Measurements from ENCODE around the gene SRXN1.

Gene SRXN1

DNA sequence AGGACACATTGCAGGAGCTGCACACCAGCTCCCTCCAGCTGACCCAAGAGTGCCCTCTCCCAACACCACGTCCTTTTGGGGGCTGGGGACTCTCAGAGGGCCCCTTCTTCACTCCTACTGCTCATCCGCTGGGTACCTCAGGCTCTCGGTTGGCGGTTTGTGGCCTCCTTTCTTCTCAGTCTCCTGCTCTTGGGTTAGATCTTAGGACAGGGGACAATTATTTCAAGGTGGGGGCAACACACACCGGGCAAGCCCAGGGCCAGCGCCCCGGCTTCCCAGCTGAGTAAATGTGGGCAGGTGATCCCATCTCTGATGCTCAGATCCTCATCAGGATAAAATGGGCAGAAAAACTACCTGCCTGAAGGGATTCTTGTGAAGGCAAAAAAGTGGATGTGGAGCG lies 44.0 kb downstream of the SRXN1 start:
- Histone ChIP-seq H3K4me3 (ENCODE audit: low read depth, low read length, poor library complexity, severe bottlenecking) (no peak overlapping the region), H3K4me1 (ENCODE audit: insufficient read depth, low read length, severe bottlenecking) (no peaks in the 10 kb centered on the region), H3K27me3 (ENCODE audit: insufficient read depth, low read length) (no peaks in the 10 kb centered on the region), H3K27ac (ENCODE audit: low read depth, low read length, poor library complexity, severe bottlenecking) (no peak overlapping the region), H3K79me2 (ENCODE audit: insufficient read depth, low read length) (no peaks in the 10 kb centered on the region), H3K4me2 (ENCODE audit: low read length) (no peak overlapping the region), H3K9me2 (ENCODE audit: low read depth, low read length) (no peaks in the 10 kb centered on the region), H3K9me3 (ENCODE audit: low read length) (no peaks in the 10 kb centered on the region), H4K20me1 (ENCODE audit: insufficient read depth, low read length) (no peaks in the 10 kb centered on the region), H2AFZ (ENCODE audit: low read length) (no peak overlapping the region), H3F3A (ENCODE audit: insufficient read depth, low read length) (no peaks in the 10 kb centered on the region), H3K36me3 (ENCODE audit: insufficient read depth, low read length) (no peaks in the 10 kb centered on the region), H3K9ac (ENCODE audit: low read length) (no peak overlapping the region)
- TF ChIP-seq EZH2 (IDR thresholded peaks at IDR 0.05; ENCODE audit: borderline replicate concordance, low read length) = no peak
- TF ChIP-seq, protein P1, sequence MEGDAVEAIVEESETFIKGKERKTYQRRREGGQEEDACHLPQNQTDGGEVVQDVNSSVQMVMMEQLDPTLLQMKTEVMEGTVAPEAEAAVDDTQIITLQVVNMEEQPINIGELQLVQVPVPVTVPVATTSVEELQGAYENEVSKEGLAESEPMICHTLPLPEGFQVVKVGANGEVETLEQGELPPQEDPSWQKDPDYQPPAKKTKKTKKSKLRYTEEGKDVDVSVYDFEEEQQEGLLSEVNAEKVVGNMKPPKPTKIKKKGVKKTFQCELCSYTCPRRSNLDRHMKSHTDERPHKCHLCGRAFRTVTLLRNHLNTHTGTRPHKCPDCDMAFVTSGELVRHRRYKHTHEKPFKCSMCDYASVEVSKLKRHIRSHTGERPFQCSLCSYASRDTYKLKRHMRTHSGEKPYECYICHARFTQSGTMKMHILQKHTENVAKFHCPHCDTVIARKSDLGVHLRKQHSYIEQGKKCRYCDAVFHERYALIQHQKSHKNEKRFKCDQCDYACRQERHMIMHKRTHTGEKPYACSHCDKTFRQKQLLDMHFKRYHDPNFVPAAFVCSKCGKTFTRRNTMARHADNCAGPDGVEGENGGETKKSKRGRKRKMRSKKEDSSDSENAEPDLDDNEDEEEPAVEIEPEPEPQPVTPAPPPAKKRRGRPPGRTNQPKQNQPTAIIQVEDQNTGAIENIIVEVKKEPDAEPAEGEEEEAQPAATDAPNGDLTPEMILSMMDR (IDR thresholded peaks at IDR 0.05; ENCODE audit: low read length) = no peak

DNA sequence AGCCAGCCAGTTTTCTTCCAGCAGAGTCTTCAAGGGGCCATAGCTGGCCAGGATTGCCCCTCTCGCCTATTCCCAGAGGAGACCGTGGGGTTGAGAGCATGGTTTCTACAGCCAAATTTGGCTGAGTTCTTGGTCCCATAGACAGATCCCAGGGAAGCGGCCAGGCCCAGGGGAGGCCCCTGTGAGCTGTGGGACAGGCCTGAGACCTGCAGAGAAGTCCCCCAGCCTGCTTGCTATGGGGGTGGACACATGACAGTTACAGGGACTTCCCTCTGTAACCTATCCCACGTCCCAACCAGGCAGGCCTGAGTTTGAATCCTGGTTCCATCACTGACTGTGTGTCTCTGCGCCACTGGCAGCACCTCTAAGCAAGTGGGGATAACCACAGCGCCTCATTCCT lies 45.5 kb downstream of the SRXN1 start:
- H3K79me2 ChIP-seq (ENCODE audit: insufficient read depth, low read length) = no peaks in the 10 kb centered on the region
- H3K36me3 ChIP-seq (ENCODE audit: insufficient read depth, low read length) = no peaks in the 10 kb centered on the region
- H3F3A ChIP-seq (ENCODE audit: insufficient read depth, low read length) = no peaks in the 10 kb centered on the region
- H3K4me2 ChIP-seq (ENCODE audit: low read length) = no peak overlapping the region
- H3K9ac ChIP-seq (ENCODE audit: low read length) = no peak overlapping the region
- H3K27me3 ChIP-seq (ENCODE audit: insufficient read depth, low read length) = no peaks in the 10 kb centered on the region; the same call in 1 of the 2 replicates
- H3K4me1 ChIP-seq (ENCODE audit: insufficient read depth, low read length, severe bottlenecking) = no peaks in the 10 kb centered on the region
- no peaks in the 10 kb centered on the region for H4K20me1 ChIP-seq (ENCODE audit: insufficient read depth, low read length)
- TF ChIP-seq, protein P1 (IDR thresholded peaks at IDR 0.05; ENCODE audit: low read length) = no peak
- TF ChIP-seq EZH2 (IDR thresholded peaks at IDR 0.05; ENCODE audit: borderline replicate concordance, low read length) = no peak
- H2AFZ ChIP-seq (ENCODE audit: low read length) = no peak overlapping the region
- no peaks in the 10 kb centered on the region for H3K9me2 ChIP-seq (ENCODE audit: low read depth, low read length)
- H3K9me3 ChIP-seq (ENCODE audit: low read length) = no peaks in the 10 kb centered on the region
- H3K27ac ChIP-seq (ENCODE audit: low read depth, low read length, poor library complexity, severe bottlenecking) = no peak overlapping the region
- H3K4me3 ChIP-seq (ENCODE audit: low read depth, low read length, poor library complexity, severe bottlenecking) = no peak overlapping the region

DNA sequence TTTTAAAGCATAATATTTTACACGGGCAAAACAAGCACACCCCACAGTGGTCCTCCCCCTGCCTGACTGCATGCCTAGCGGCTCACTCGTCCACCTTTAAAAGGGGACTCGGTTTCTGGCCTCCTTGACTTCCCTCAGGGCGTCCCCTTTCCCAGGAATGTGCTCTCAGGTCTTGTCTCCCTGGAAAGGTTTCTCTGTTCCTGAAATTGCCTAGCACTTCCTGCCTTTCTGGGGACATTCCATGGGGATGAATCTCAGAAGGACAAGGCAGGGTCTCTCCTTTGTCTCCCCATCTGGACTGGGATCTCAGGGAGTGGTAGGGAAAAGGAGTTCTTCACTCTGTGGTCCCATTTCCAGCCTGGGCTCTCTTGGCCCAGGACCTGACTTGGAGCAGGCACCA lies 47.8 kb downstream of the SRXN1 start:
- H3K36me3 ChIP-seq (ENCODE audit: insufficient read depth, low read length) = no peaks in the 10 kb centered on the region
- H3K9me3 ChIP-seq (ENCODE audit: low read length) = no peaks in the 10 kb centered on the region
- TF ChIP-seq, protein P1 (IDR thresholded peaks at IDR 0.05; ENCODE audit: low read length) = no peak
- TF ChIP-seq EZH2 (IDR thresholded peaks at IDR 0.05; ENCODE audit: borderline replicate concordance, low read length) = no peak
- H3K4me2 ChIP-seq (ENCODE audit: low read length) = no peak overlapping the region
- no peaks in the 10 kb centered on the region for H4K20me1 ChIP-seq (ENCODE audit: insufficient read depth, low read length)
- no peaks in the 10 kb centered on the region for H3K79me2 ChIP-seq (ENCODE audit: insufficient read depth, low read length)
- no peaks in the 10 kb centered on the region for H3F3A ChIP-seq (ENCODE audit: insufficient read depth, low read length)
- no peaks in the 10 kb centered on the region for H3K4me1 ChIP-seq (ENCODE audit: insufficient read depth, low read length, severe bottlenecking)
- no peaks in the 10 kb centered on the region; the same call in 1 of the 2 replicates for H3K27me3 ChIP-seq (ENCODE audit: insufficient read depth, low read length)
- H3K9ac ChIP-seq (ENCODE audit: low read length) = no peak overlapping the region
- no peak overlapping the region for H2AFZ ChIP-seq (ENCODE audit: low read length)
- H3K27ac ChIP-seq (ENCODE audit: low read depth, low read length, poor library complexity, severe bottlenecking) = no peak overlapping the region
- H3K9me2 ChIP-seq (ENCODE audit: low read depth, low read length) = no peaks in the 10 kb centered on the region
- no peak overlapping the region for H3K4me3 ChIP-seq (ENCODE audit: low read depth, low read length, poor library complexity, severe bottlenecking)

Data from OCI-LY1 (cell line).